K562 (cell line): ENCODE data around the gene DMAC2. TPM values are rescaled to one million over a fixed set of nuclear protein-coding genes. Genes with fewer than 3 reads are reported as not detected.

Experiments used
- ATAC-seq: fragments of 200-7000 bp; cut with Tn5 transposase; 3 replicates; pipeline ENCODE4 v1.9.1; 2020; ENCODE audit warnings: moderate library complexity
- BruUV-seq: library from RNA; stranded (reverse); fragments of 400-500 nt; replicated peaks from 2 replicates; lab custom pipeline; 2021; lab: Mats Ljungman, UMichigan
- CTCF ChIA-PET: fragments of 300-600 bp; formaldehyde crosslinking; extraction: SDS; loops from one replicate; lab custom pipeline; 2021; ENCODE audit warnings: low intra/inter-chr PET ratio; lab: Yijun Ruan, JAX
- POLR2A ChIA-PET: fragments of 300-600, 350-650 bp; sonication (Branson Sonifier 250); formaldehyde crosslinking; extraction: SDS; loops from one replicate; lab custom pipeline; 2021; ENCODE audit warnings: antibody characterized with exemption, inconsistent platforms; lab: Yijun Ruan, JAX
- DNase-seq, 4 experiments: peaks; one replicate each; pipeline versions ENCODE4 v3.0.0 to v3.0.0-alpha.2; 2011 to 2018; ENCODE audit warnings: low spot score in 3 of 4, mixed read lengths in 3 of 4; ENCODE audit errors: extremely low read depth in 1 of 4
- FAIRE-seq: peaks from 2 replicates; lab custom pipeline; 2011; peaks lifted over from hg19 to GRCh38; lab: Jason Lieb, UNC
- H2AFZ ChIP-seq: 2 replicates; pipeline ENCODE4 v1.6.0; 2011; ENCODE audit warnings: low read depth, low read length, control low read depth, inconsistent platforms
- H3K27ac ChIP-seq: fragments of 200-600 bp; 3 replicates; pipeline ENCODE4 v1.8.0; 2011; ENCODE audit warnings: low read depth, mild to moderate bottlenecking, control low read depth, inconsistent platforms, low read length, moderate library complexity, mixed read lengths; ENCODE audit errors: extremely low read depth
- H3K27me3 ChIP-seq, 2 experiments: fragments of 300-600 bp in 1 of 2; 2 replicates in 1 of 2; 3 replicates in 1 of 2; pipeline versions ENCODE4 v1.6.0 to v1.8.0; 2011; ENCODE audit warnings: inconsistent platforms in 2 of 2, low read length in 2 of 2, mild to moderate bottlenecking in 1 of 2, mixed read lengths in 1 of 2, moderate library complexity in 1 of 2; ENCODE audit not compliant: control insufficient read depth in 2 of 2, insufficient read depth in 2 of 2
- H3K36me3 ChIP-seq: fragments of 300-600 bp; 3 replicates; pipeline ENCODE4 v1.8.0; 2011; ENCODE audit warnings: mild to moderate bottlenecking, low read length, inconsistent platforms; ENCODE audit not compliant: control insufficient read depth, insufficient read depth
- H3K4me1 ChIP-seq, 2 experiments: fragments of 200-600 bp in 1 of 2; replicated peaks in 1 of 2; 2 replicates in 1 of 2; 3 replicates in 1 of 2; pipeline versions ENCODE4 v1.5.1 to v1.8.0; 2011; ENCODE audit warnings: inconsistent platforms in 2 of 2, low read length in 2 of 2, mild to moderate bottlenecking in 1 of 2, mixed read lengths in 1 of 2, moderate library complexity in 1 of 2; ENCODE audit not compliant: control insufficient read depth in 2 of 2, insufficient read depth in 2 of 2
- H3K4me2 ChIP-seq: 2 replicates; pipeline ENCODE4 v1.6.1; 2011; ENCODE audit warnings: low read length, control low read depth, inconsistent platforms, mixed read lengths; ENCODE audit not compliant: insufficient read depth
- H3K4me3 ChIP-seq: fragments of 200-600 bp; sonication (generic), shearing (Covaris generic); 2 replicates; pipeline ENCODE4 v1.5.1; 2016; ENCODE audit warnings: control low read depth, inconsistent platforms
- H3K79me2 ChIP-seq: fragments of 200-600 bp; 3 replicates; pipeline ENCODE4 v1.8.0; 2011; ENCODE audit warnings: low read length, inconsistent platforms; ENCODE audit not compliant: control insufficient read depth, insufficient read depth
- H3K9ac ChIP-seq, 2 experiments: 2 replicates each; pipeline versions ENCODE4 v1.6.0 to v1.6.1; 2011; ENCODE audit warnings: low read depth in 2 of 2, low read length in 2 of 2, control low read depth in 1 of 2, inconsistent platforms in 1 of 2, mild to moderate bottlenecking in 1 of 2, mixed read lengths in 1 of 2; ENCODE audit not compliant: insufficient read depth in 1 of 2
- H3K9me1 ChIP-seq: one replicate; pipeline ENCODE4 v1.6.0; 2011; ENCODE audit warnings: inconsistent platforms, mild to moderate bottlenecking, low read length, moderate library complexity; ENCODE audit not compliant: control insufficient read depth, insufficient read depth
- H3K9me3 ChIP-seq: replicated peaks from 2 replicates; pipeline ENCODE4 v1.5.1; 2011; ENCODE audit warnings: low read depth, low read length, inconsistent platforms; ENCODE audit not compliant: control insufficient read depth, insufficient read depth
- H4K20me1 ChIP-seq: replicated peaks from 2 replicates; pipeline ENCODE4 v1.6.1; 2011; ENCODE audit warnings: low read length, inconsistent platforms, mixed read lengths; ENCODE audit not compliant: control insufficient read depth, insufficient read depth
- ATF4 ChIP-seq: fragments of 450-650 bp; formaldehyde crosslinking; IDR thresholded peaks from 2 replicates; pipeline ENCODE4 v1.4.0; 2022; ENCODE audit warnings: mild to moderate bottlenecking, moderate library complexity
- BCOR ChIP-seq: fragments of 450-650 bp; IDR thresholded peaks from 2 replicates; pipeline ENCODE4 v1.6.1; 2016
- CEBPG ChIP-seq, 3 experiments: fragments of 200-800 bp in 1 of 3; sonication (Bioruptor generic) in 1 of 3; sonication (generic) in 1 of 3; formaldehyde crosslinking in 1 of 3; IDR thresholded peaks in 2 of 3; conservative IDR thresholded peaks in 1 of 3; 2 replicates each; pipeline versions ENCODE4 v1.6.1 to v1.8.0; 2016 to 2022; ENCODE audit warnings: missing compliant biosample characterization in 2 of 3, missing genetic modification characterization in 2 of 3, mild to moderate bottlenecking in 1 of 3, missing genetic modification reagents in 1 of 3
- DMBX1 ChIP-seq: fragments of 250-450 bp; sonication (Bioruptor Pico); IDR thresholded peaks from 2 replicates; pipeline ENCODE4 v1.8.0; 2022; ENCODE audit warnings: inconsistent platforms, mild to moderate bottlenecking, moderate library complexity, borderline replicate concordance
- GMEB1 ChIP-seq: fragments of 250-450 bp; sonication (Bioruptor Pico); IDR thresholded peaks from 2 replicates; pipeline ENCODE4 v1.4.0; 2020; ENCODE audit warnings: mild to moderate bottlenecking
- ID3 ChIP-seq, 2 experiments: fragments of 250-450 bp in 1 of 2; fragments of 450-650 bp in 1 of 2; sonication (Bioruptor Pico) in 1 of 2; IDR thresholded peaks; 2 replicates each; pipeline versions ENCODE4 v1.6.1 to v1.8.0; 2016 to 2021; ENCODE audit warnings: mild to moderate bottlenecking in 2 of 2, moderate library complexity in 2 of 2, missing compliant biosample characterization in 1 of 2, missing genetic modification characterization in 1 of 2
- KAT8 ChIP-seq: fragments of 450-650 bp; IDR thresholded peaks from 2 replicates; pipeline ENCODE4 v1.6.1; 2016; ENCODE audit warnings: low read depth, mild to moderate bottlenecking
- NFE2L1 ChIP-seq: fragments of 450-650 bp; IDR thresholded peaks from 2 replicates; pipeline ENCODE4 v1.6.1; 2016; ENCODE audit warnings: missing genetic modification characterization, low read depth, mild to moderate bottlenecking, missing compliant biosample characterization, moderate library complexity, borderline replicate concordance
- SMARCC2 ChIP-seq: fragments of 450-650 bp; IDR thresholded peaks from 2 replicates; pipeline ENCODE4 v1.6.1; 2017; ENCODE audit warnings: antibody characterized with exemption, moderate library complexity, mild to moderate bottlenecking, low read depth
- TGIF2 ChIP-seq: sonication (generic); formaldehyde crosslinking; IDR thresholded peaks from 2 replicates; pipeline ENCODE4 v1.8.1; 2022; ENCODE audit warnings: mild to moderate bottlenecking, missing genetic modification reagents, moderate library complexity
- ZNF121 ChIP-seq: sonication (generic); formaldehyde crosslinking; conservative IDR thresholded peaks from 2 replicates; pipeline ENCODE4 v1.8.0; 2022; ENCODE audit warnings: missing genetic modification reagents
- ZNF740 ChIP-seq, 3 experiments: fragments of 200-800 bp in 1 of 3; sonication (Bioruptor generic) in 1 of 3; sonication (generic) in 1 of 3; formaldehyde crosslinking in 1 of 3; IDR thresholded peaks; 2 replicates each; pipeline versions ENCODE4 v1.6.1 to v1.8.0; 2016 to 2022; ENCODE audit warnings: mild to moderate bottlenecking in 2 of 3, missing compliant biosample characterization in 2 of 3, missing genetic modification characterization in 2 of 3, missing genetic modification reagents in 1 of 3
- WGBS: fragments of 100-300 bp; shearing (Covaris generic); methylation state at CpG from one replicate; pipeline ENCODE4 v1.1.6; 2016; ENCODE audit warnings: low coverage, mixed read lengths; ENCODE audit not compliant: insufficient coverage; ENCODE audit errors: missing lambda C conversion rate; 5-methylcytosine and 5-hydroxymethylcytosine counted together
- in situ Hi-C: fragments of 300-500 bp; cut with MboI; formaldehyde crosslinking; loops from 4 replicates; pipeline ENCODE4 v1.15.0; 2018; ENCODE audit warnings: inconsistent platforms, mixed read lengths
- intact Hi-C: fragments of 100-400 bp; cut with micrococcal nuclease; formaldehyde crosslinking; loops from 2 replicates; pipeline ENCODE4 v1.14.2; 2022
- polyA plus RNA-seq, 8 experiments: library from polyadenylated mRNA; depleted of rRNA in 4 of 8; stranded (reverse) in 5 of 8; unstranded in 3 of 8; fragments of >200 nt; fragmentation: Nextera tagmentation in 2 of 8; fragmentation: Illumina TruSeq in 1 of 8; extraction: Ambion mirVana in 2 of 8; extraction: Trizol in 1 of 8; gene quantifications; 2 replicates each; pipeline versions ENCODE4 v1.2.1 to v1.2.3, GENCODE V29; 2011 to 2014; ENCODE audit warnings: inconsistent platforms in 1 of 8, missing spikeins in 1 of 8
- total RNA-seq, 7 experiments: library from RNA; depleted of rRNA in 6 of 7; stranded (reverse); fragments of >200 nt in 6 of 7; fragmentation: Illumina TruSeq in 2 of 7; extraction: Trizol in 2 of 7; gene quantifications; 2 replicates each; pipeline versions ENCODE4 v1.2.1 to v1.2.3, GENCODE V29; 2011 to 2021; ENCODE audit warnings: low replicate concordance in 1 of 7

Gene DMAC2
- total and polyA plus RNA-seq, 9 of the 15 experiments (the other 6 are each of a cell fraction or from before 2014, with no cell fraction given): 12.9 to 61.2 (median 43.1) TPM

GRCh38 chr19:41425174-41426115 is 14.3 kb downstream of the DMAC2 start:
- DNase-seq (no peak), FAIRE-seq (no peak), ATAC-seq (peak; percentile 19; the same call in 1 of the 3 replicates)
- Histone ChIP-seq H3K27ac (no peak overlapping the region), H3K9me3 (no peaks in the 10 kb centered on the region), H3K27me3 (no peaks in the 10 kb centered on the region), H3K79me2 (peaks cover 8% of the 10 kb centered on the region; the same call in 2 of the 3 replicates), H3K4me2 (no peak overlapping the region), H3K9ac (peak overlapping the region in 1 of 2 experiments; percentile 87; a peak in 2 of 4 replicates), H3K4me1 (peaks cover 23 to 47% of the 10 kb centered on the region in 2 experiments), H4K20me1 (no peaks in the 10 kb centered on the region), H2AFZ (no peak overlapping the region), H3K4me3 (no peak overlapping the region), H3K9me1 (no peaks in the 10 kb centered on the region), H3K36me3 (peaks cover 43% of the 10 kb centered on the region; the same call in 2 of the 3 replicates)
- in situ Hi-C loops: no loop called here
- intact Hi-C loops: no loop called here
- CTCF ChIA-PET: interaction anchor here (0.6 kb wide), 1 partner anchor 33 kb away, joined by 3 read pairs; no protein-coding TSS in a partner anchor
- BruUV-seq: no TSS peak
- POLR2A ChIA-PET: interaction anchor here (0.7 to 1.0 kb wide), 2 partner anchors 18 to 1881 kb away, joined by 3 to 7 read pairs; no protein-coding TSS in a partner anchor
- 85% methylated on average over 22 of the region's 28 CpGs for WGBS
- TF ChIP-seq KAT8 (no peak), GMEB1 (CRISPR knock-in tag) (no peak), TGIF2 (CRISPR knock-in tag) (no peak), DMBX1 (CRISPR knock-in tag) (no peak), ZNF121 (CRISPR knock-in tag) (no peak), CEBPG (CRISPR knock-in tag; IDR thresholded peaks at IDR 0.05) (peak; percentile 6; the same call in 1 of the 2 replicates), CEBPG (tag; conservative IDR thresholded peaks at IDR 0.05 in 1 of 2, IDR thresholded peaks at IDR 0.05 in 1 of 2) (no peak), NFE2L1 (tag) (no peak), ID3 (CRISPR knock-in tag; IDR thresholded peaks at IDR 0.05) (no peak), ID3 (tag; IDR thresholded peaks at IDR 0.05) (no peak), ZNF740 (CRISPR knock-in tag; IDR thresholded peaks at IDR 0.05) (no peak), ZNF740 (tag; IDR thresholded peaks at IDR 0.05) (0 out of 4 replicates have a peak, but pooled peaks of 1 of the 2 experiments have one; percentile 10), SMARCC2 (no peak), BCOR (no peak), ATF4 (no peak)
